Measurements from ENCODE around the gene OLFM1. TPM values are rescaled to one million over a fixed set of nuclear protein-coding genes. Genes with fewer than 3 reads are reported as not detected.
A peak's percentile ranks its signal among the peaks of the same experiment; 100 is the strongest.

The OLFM1 gene
- total RNA-seq, 2 donors from 2014 or later: 11.0 to 23.2 TPM

DNA sequence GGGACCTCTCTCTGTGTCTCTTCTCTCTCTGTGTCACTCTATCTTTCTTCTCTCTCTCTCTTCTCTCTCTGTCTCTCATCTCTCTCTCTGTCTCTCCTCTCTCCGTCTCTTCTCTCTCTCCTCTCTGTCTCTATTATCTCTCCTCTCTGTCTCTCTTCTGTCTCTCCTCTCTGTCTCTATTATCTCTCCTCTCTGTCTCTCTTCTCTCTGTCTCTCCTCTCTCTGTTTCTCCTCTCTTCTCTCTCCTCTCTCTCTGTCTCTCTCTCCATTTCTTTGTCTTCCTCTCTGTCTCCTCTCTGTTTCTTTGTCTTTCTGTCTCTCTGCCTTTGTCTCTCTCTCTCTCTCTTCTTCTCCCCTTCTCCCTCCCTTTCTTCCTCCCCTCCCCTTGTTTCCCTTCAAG is 3.2 kb upstream of the OLFM1 start:
- WGBS, 2 experiments (ENCODE audit: insufficient coverage in 1 of 2, insufficient read length in 1 of 2): 96 to 99% methylated on average over 1 of the region's 1 CpG
- DNase-seq: no peak
- no peak overlapping the region for H3K27ac Mint-ChIP-seq
- H3K36me3 ChIP-seq (ENCODE audit: control insufficient read depth, insufficient read depth, low read length): no peaks in the 10 kb centered on the region
- H3K27me3 Mint-ChIP-seq (ENCODE audit: insufficient read depth): peaks cover 40% of the 10 kb centered on the region
- H3K36me3 Mint-ChIP-seq (ENCODE audit: low read depth): no peaks in the 10 kb centered on the region
- H3K4me1 ChIP-seq (ENCODE audit: control insufficient read depth, insufficient read depth, low read length): peaks cover 3% of the 10 kb centered on the region
- H3K27me3 ChIP-seq (ENCODE audit: control insufficient read depth, insufficient read depth, low read length, poor library complexity, severe bottlenecking): peaks cover 24% of the 10 kb centered on the region
- H3K4me3 ChIP-seq (ENCODE audit: low read length): no peak overlapping the region
- H3K9ac ChIP-seq (ENCODE audit: extremely low read depth, low read length, poor library complexity, severe bottlenecking): no peak overlapping the region
- TF ChIP-seq, protein P1, sequence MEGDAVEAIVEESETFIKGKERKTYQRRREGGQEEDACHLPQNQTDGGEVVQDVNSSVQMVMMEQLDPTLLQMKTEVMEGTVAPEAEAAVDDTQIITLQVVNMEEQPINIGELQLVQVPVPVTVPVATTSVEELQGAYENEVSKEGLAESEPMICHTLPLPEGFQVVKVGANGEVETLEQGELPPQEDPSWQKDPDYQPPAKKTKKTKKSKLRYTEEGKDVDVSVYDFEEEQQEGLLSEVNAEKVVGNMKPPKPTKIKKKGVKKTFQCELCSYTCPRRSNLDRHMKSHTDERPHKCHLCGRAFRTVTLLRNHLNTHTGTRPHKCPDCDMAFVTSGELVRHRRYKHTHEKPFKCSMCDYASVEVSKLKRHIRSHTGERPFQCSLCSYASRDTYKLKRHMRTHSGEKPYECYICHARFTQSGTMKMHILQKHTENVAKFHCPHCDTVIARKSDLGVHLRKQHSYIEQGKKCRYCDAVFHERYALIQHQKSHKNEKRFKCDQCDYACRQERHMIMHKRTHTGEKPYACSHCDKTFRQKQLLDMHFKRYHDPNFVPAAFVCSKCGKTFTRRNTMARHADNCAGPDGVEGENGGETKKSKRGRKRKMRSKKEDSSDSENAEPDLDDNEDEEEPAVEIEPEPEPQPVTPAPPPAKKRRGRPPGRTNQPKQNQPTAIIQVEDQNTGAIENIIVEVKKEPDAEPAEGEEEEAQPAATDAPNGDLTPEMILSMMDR (conservative IDR thresholded peaks at IDR 0.05): no peak
- H3K4me1 Mint-ChIP-seq: peaks cover 10% of the 10 kb centered on the region
- no peak overlapping the region for H3K27ac ChIP-seq (ENCODE audit: low read depth, low read length)
- no peaks in the 10 kb centered on the region for H3K9me3 Mint-ChIP-seq
- H3K4me3 Mint-ChIP-seq: no peak overlapping the region
- H3K9me3 ChIP-seq (ENCODE audit: control insufficient read depth, low read length): no peaks in the 10 kb centered on the region

DNA sequence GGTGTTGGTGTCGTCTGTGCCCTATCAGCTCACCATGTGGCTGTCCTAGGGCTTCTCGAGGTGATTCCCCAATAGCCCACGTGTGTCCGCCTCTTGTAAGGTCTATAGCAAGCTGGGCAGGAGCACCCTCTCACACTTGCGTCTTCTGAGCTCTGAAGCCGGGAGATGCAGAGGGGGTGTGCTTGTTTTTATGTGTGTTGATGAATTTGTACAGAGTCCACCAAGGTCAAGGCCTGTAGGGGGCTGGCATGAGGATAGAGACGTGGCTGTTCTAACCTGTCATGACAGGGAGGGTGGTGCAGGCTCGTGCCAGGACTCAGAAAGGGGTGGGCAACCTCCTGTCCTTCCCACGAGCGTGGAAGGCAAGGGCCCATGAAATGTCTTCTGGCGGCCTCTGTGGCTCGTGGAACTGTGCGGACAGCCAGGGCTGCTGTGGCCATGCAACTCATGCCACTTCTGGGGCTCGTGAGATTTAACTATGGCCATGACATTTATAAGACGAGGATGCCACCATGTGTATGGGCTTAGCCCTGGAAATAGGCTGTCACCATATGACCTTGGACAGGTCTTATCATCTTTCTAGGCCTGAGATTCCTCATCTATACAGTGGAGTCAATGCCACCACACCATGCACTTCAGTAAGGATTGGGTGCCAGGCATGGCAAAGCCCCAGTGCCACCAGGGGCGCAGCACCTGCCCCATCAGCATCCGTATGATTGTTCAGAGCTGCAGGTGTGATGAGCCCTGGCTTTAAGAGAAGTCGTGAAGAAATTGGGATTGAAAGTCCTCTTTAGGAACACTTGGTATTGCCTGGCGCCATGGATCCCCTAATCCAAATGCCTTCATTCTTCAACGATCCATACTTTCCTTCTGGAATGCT is 2.3 kb upstream of the OLFM1 start:
- no peak overlapping the region for H3K27ac ChIP-seq (ENCODE audit: low read depth, low read length)
- H3K4me3 ChIP-seq (ENCODE audit: low read length): no peak overlapping the region
- DNase-seq: no peak
- 83 to 86% methylated on average over 16 to 20 of the region's 20 CpGs for WGBS, 2 experiments (ENCODE audit: insufficient coverage in 1 of 2, insufficient read length in 1 of 2)
- H3K9ac ChIP-seq (ENCODE audit: extremely low read depth, low read length, poor library complexity, severe bottlenecking): no peak overlapping the region
- TF ChIP-seq, protein P1 (conservative IDR thresholded peaks at IDR 0.05): no peak
- peaks cover 3% of the 10 kb centered on the region for H3K4me1 ChIP-seq (ENCODE audit: control insufficient read depth, insufficient read depth, low read length)
- Mint-ChIP-seq H3K4me1 (peaks cover 10% of the 10 kb centered on the region), H3K4me3 (no peak overlapping the region), H3K36me3 (ENCODE audit: low read depth) (no peaks in the 10 kb centered on the region), H3K9me3 (no peaks in the 10 kb centered on the region), H3K27ac (no peak overlapping the region), H3K27me3 (ENCODE audit: insufficient read depth) (peaks cover 46% of the 10 kb centered on the region)
- no peaks in the 10 kb centered on the region for H3K9me3 ChIP-seq (ENCODE audit: control insufficient read depth, low read length)
- peaks cover 33% of the 10 kb centered on the region for H3K27me3 ChIP-seq (ENCODE audit: control insufficient read depth, insufficient read depth, low read length, poor library complexity, severe bottlenecking)
- no peaks in the 10 kb centered on the region for H3K36me3 ChIP-seq (ENCODE audit: control insufficient read depth, insufficient read depth, low read length)

DNA sequence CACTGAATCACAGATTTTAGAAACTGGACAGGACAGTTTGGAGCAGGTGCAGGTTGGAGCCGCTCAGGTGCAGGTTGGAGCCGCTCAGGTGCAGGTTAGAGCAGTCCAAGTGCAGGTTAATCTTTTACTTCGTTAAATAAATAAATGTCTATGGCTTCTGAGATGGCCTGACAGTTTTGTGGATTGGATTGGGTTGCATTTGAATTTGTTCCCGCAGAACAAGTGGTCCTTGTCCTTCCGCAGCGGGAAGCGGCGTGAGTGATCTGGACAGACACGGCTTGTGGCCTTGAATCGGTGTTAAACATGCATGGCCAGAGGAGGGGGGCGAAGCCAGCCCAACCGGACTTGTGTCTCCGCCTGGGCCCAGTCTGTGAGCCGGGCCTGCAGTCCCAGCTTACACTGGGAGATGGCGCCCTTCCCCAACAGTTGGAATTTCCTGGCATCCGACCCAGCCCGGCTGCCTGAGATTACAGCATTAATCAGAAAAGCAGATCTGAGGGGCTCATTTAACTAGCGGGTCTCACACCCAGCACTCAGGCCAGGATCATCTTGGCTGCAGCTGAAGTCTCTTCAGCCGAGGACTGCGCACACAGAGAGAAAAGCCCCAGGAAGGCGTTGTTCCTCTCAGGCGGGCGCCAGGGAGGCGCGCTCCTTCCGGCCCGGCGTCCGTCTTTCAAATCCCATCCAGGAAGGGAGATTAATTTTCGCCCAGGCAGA is 1.5 kb upstream of the OLFM1 start:
- peaks cover 53% of the 10 kb centered on the region for H3K27me3 Mint-ChIP-seq (ENCODE audit: insufficient read depth)
- no peaks in the 10 kb centered on the region for H3K9me3 Mint-ChIP-seq
- H3K9me3 ChIP-seq (ENCODE audit: control insufficient read depth, low read length): no peaks in the 10 kb centered on the region
- 29% methylated on average over 25 to 30 of the region's 30 CpGs for WGBS, 2 experiments (ENCODE audit: insufficient coverage in 1 of 2, insufficient read length in 1 of 2)
- TF ChIP-seq, protein P1 (conservative IDR thresholded peaks at IDR 0.05): peak; percentile 99
- H3K27ac Mint-ChIP-seq: no peak overlapping the region
- no peaks in the 10 kb centered on the region for H3K36me3 ChIP-seq (ENCODE audit: control insufficient read depth, insufficient read depth, low read length)
- H3K4me1 Mint-ChIP-seq: peaks cover 10% of the 10 kb centered on the region
- H3K4me3 ChIP-seq (ENCODE audit: low read length): no peak overlapping the region
- H3K27ac ChIP-seq (ENCODE audit: low read depth, low read length): no peak overlapping the region
- peak; percentile 98 for DNase-seq
- H3K27me3 ChIP-seq (ENCODE audit: control insufficient read depth, insufficient read depth, low read length, poor library complexity, severe bottlenecking): peaks cover 37% of the 10 kb centered on the region
- no peaks in the 10 kb centered on the region for H3K36me3 Mint-ChIP-seq (ENCODE audit: low read depth)
- peaks cover 3% of the 10 kb centered on the region for H3K4me1 ChIP-seq (ENCODE audit: control insufficient read depth, insufficient read depth, low read length)
- H3K9ac ChIP-seq (ENCODE audit: extremely low read depth, low read length, poor library complexity, severe bottlenecking): no peak overlapping the region
- peak overlapping the region; percentile 41 for H3K4me3 Mint-ChIP-seq
